ENCODE results near the gene TRMT2A.

DNA sequence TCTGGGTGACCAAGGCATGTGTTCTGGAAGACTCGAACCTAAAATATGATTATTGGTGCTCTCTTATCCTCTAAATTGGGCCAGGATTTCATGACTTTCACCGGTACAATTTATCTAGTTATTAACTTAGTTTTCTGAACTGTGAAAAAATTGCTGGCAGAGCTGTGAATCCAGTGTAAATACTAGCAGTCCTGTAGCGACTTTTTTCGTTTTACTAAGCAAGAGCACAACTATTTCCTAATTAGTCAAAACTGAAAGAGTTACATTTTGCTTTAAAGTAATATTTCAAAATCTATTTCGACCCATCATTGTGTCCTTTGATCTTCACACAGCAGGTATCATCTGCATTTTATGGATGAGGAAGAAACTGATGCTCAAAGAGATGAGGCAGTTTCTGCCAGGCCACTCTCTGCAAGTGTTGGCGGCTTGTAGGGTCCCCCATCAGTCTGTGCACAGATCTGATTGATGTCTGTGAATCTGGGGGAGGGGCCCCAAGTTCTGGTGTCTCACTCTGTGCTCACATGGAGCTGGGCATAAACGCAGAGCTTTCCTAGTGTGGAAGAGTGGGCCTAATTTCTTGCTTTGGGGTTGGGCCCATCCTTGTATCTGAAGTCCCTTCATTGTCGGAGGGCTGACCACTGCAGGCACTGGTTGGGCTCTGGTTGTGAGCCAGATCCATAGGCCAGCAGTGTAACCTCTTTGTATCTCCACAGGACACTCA lies 1.4 kb upstream of the TRMT2A start:
- TF ChIP-seq TAF1 (IDR thresholded peaks at IDR 0.05; ENCODE audit: borderline replicate concordance, insufficient read depth, low read length) (no peak), SIN3A (IDR thresholded peaks at IDR 0.05; ENCODE audit: borderline replicate concordance, insufficient read depth, low read length) (no peak)
